Fibroblast of lung (primary cell): Measurements from ENCODE around the gene PDE10A.

ENCODE experiments used
- EZH2 ChIP-seq: IDR thresholded peaks from 2 replicates; pipeline ENCODE4 v1.5.1; 2012; ENCODE audit warnings: low read length, control low read depth, mild to moderate bottlenecking; ENCODE audit errors: missing control alignments
- TF ChIP-seq, protein P1 (sequence below), 2 donors: IDR thresholded peaks in 1 of 2; conservative IDR thresholded peaks in 1 of 2; 1 replicate in 1 of 2; 2 replicates in 1 of 2; pipeline ENCODE4 v1.5.1; 2011 to 2012; ENCODE audit warnings: low read length in 2 of 2, control low read depth in 1 of 2, inconsistent platforms in 1 of 2, low read depth in 1 of 2, mild to moderate bottlenecking in 1 of 2

DNA sequence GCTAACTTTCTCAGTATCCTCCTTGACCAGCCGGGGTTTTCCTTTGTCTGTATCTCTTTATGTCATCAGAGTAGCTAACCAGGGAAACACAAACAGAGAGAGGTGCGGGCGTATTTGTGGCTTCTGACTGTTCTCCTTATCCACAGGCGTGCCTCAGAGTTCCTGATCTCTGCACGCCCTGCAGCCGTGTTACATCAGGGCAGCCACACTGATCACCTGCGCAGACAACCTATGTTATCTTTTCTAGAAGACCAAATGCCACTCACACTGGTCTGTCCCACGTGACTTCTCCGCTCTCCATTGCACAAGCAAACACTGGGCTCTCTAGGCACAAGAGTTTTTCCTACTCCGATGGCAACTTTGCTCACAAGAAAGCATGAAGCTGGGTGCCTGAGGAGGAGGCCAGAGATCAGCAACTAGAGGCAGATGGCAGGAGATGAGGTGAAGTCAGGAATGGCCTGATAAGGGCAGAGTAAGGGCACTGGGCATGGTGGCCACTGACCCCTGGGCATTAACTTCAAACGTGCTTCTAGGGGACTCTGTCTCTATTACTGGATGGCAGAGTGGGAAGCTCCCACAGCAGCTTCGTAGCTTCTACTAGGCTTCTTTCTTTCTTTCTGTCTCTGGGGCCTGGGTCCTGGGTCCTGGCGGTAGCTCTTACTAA lies 4.5 kb downstream of the PDE10A start:
- TF ChIP-seq, protein P1, sequence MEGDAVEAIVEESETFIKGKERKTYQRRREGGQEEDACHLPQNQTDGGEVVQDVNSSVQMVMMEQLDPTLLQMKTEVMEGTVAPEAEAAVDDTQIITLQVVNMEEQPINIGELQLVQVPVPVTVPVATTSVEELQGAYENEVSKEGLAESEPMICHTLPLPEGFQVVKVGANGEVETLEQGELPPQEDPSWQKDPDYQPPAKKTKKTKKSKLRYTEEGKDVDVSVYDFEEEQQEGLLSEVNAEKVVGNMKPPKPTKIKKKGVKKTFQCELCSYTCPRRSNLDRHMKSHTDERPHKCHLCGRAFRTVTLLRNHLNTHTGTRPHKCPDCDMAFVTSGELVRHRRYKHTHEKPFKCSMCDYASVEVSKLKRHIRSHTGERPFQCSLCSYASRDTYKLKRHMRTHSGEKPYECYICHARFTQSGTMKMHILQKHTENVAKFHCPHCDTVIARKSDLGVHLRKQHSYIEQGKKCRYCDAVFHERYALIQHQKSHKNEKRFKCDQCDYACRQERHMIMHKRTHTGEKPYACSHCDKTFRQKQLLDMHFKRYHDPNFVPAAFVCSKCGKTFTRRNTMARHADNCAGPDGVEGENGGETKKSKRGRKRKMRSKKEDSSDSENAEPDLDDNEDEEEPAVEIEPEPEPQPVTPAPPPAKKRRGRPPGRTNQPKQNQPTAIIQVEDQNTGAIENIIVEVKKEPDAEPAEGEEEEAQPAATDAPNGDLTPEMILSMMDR (conservative IDR thresholded peaks at IDR 0.05 in 1 of 2, IDR thresholded peaks at IDR 0.05 in 1 of 2; ENCODE audit: low read depth in 1 of 2, low read length in 2 of 2) = no peak
- no peak for TF ChIP-seq EZH2
